ENCODE data around the gene GNAI3.
A peak's percentile ranks its signal among the peaks of the same experiment; 100 is the strongest.

GNAI3 gene

DNA sequence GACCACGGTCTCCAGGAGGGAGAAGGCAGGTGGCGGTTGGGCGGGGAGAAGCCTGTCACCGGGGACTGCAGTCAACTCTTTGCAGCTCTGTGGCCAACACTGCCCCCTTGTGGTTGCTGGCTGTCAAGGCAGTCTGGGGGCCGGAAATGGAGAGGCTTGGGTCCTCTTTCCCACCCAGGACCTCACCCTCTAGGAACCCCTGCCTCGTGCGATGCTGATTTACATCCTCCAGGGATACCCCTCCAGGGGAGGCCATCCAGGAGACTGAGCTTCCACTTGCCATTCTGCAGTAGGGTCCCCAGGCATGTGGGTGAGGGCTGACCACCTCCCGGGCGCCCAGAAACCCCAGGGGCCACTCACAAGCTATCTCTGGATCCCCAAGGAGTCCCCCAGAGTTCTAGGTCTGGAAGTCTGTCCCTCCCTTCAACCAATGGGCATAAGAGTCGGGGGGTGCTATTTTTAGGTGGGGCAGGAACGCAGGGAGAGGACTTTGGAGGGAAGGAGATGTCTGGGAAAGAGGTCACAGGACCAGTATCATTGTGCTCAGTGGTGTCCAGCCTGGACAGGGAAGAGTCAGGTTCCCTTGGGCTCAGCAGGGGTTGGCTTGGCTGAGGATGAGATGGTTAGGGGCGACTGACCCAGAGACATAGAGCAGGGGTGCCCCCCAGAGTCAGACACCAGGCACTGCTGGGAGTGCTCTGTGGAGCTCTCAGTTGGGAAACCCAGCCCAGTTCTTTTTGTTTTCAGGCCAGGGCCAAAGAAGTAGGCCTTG is 15.9 kb upstream of the GNAI3 start:
- H3K4me1 ChIP-seq (ENCODE audit: control insufficient read depth, insufficient read depth, low read length): no peaks in the 10 kb centered on the region
- H3K36me3 ChIP-seq (ENCODE audit: control insufficient read depth in 2 of 2, insufficient read depth in 1 of 2, low read length in 2 of 2): no peaks in the 10 kb centered on the region
- ChIA-PET POLR2A (interaction anchor here (0.8 to 1.8 kb wide), 7 partner anchors 12 to 255 kb away, joined by 3 to 11 read pairs (median 4); partner anchors contain the start of genes CYB561D1 and GNAI3), CTCF (interaction anchor here (0.5 to 20.8 kb wide), 68 partner anchors 9 to 1637 kb away, joined by 3 to 1152 read pairs (median 4); partner anchors contain the start of genes AHCYL1, AMIGO1, ATXN7L2 and CYB561D1)
- H3K4me3 ChIP-seq (ENCODE audit: low read depth, low read length): no peak overlapping the region
- no peak overlapping the region for H3K27ac ChIP-seq (ENCODE audit: extremely low read depth, low read depth, low read length)
- no peaks in the 10 kb centered on the region for H3K9me3 ChIP-seq (ENCODE audit: control insufficient read depth, insufficient read depth, low read depth, low read length)
- no peak for TF ChIP-seq KLF16 (tag by site-specific recombination; IDR thresholded peaks at IDR 0.05)
- peak; percentile 75 for TF ChIP-seq GLIS2 (tag by site-specific recombination; IDR thresholded peaks at IDR 0.05)
- TF ChIP-seq ZBTB17 (tag by site-specific recombination; IDR thresholded peaks at IDR 0.05): no peak; the same call in none of the 2 replicates
- peak; percentile 62; the same call in 1 of the 2 replicates for TF ChIP-seq ZXDB (tag by site-specific recombination; IDR thresholded peaks at IDR 0.05)
- TF ChIP-seq ZNF221 (tag by site-specific recombination; IDR thresholded peaks at IDR 0.05; ENCODE audit: borderline replicate concordance): no peak
- TF ChIP-seq ZNF302 (tag by site-specific recombination; IDR thresholded peaks at IDR 0.05; ENCODE audit: low read depth): no peak
- no peak for TF ChIP-seq ZNF558 (tag by site-specific recombination; IDR thresholded peaks at IDR 0.05)
- TF ChIP-seq OVOL3 (tag by site-specific recombination; IDR thresholded peaks at IDR 0.05): no peak
- TF ChIP-seq, protein P1, sequence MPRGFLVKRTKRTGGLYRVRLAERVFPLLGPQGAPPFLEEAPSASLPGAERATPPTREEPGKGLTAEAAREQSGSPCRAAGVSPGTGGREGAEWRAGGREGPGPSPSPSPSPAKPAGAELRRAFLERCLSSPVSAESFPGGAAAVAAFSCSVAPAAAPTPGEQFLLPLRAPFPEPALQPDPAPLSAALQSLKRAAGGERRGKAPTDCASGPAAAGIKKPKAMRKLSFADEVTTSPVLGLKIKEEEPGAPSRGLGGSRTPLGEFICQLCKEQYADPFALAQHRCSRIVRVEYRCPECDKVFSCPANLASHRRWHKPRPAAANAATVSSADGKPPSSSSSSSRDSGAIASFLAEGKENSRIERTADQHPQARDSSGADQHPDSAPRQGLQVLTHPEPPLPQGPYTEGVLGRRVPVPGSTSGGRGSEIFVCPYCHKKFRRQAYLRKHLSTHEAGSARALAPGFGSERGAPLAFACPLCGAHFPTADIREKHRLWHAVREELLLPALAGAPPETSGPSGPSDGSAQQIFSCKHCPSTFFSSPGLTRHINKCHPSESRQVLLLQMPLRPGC (tag by site-specific recombination; IDR thresholded peaks at IDR 0.05): no peak
- no peak for TF ChIP-seq ZFHX2 (tag by site-specific recombination; conservative IDR thresholded peaks at IDR 0.05)
- TF ChIP-seq, protein P2, sequence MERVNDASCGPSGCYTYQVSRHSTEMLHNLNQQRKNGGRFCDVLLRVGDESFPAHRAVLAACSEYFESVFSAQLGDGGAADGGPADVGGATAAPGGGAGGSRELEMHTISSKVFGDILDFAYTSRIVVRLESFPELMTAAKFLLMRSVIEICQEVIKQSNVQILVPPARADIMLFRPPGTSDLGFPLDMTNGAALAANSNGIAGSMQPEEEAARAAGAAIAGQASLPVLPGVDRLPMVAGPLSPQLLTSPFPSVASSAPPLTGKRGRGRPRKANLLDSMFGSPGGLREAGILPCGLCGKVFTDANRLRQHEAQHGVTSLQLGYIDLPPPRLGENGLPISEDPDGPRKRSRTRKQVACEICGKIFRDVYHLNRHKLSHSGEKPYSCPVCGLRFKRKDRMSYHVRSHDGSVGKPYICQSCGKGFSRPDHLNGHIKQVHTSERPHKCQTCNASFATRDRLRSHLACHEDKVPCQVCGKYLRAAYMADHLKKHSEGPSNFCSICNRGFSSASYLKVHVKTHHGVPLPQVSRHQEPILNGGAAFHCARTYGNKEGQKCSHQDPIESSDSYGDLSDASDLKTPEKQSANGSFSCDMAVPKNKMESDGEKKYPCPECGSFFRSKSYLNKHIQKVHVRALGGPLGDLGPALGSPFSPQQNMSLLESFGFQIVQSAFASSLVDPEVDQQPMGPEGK (tag by site-specific recombination; IDR thresholded peaks at IDR 0.05): peak; percentile 72
- no peak for TF ChIP-seq ZNF211 (tag by site-specific recombination; IDR thresholded peaks at IDR 0.05; ENCODE audit: low read depth)
- TF ChIP-seq GLIS1 (tag by site-specific recombination; IDR thresholded peaks at IDR 0.05): peak; percentile 64
- TF ChIP-seq, protein P3, sequence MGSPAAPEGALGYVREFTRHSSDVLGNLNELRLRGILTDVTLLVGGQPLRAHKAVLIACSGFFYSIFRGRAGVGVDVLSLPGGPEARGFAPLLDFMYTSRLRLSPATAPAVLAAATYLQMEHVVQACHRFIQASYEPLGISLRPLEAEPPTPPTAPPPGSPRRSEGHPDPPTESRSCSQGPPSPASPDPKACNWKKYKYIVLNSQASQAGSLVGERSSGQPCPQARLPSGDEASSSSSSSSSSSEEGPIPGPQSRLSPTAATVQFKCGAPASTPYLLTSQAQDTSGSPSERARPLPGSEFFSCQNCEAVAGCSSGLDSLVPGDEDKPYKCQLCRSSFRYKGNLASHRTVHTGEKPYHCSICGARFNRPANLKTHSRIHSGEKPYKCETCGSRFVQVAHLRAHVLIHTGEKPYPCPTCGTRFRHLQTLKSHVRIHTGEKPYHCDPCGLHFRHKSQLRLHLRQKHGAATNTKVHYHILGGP (tag by site-specific recombination; IDR thresholded peaks at IDR 0.05): no peak
- no peak for TF ChIP-seq ZNF311 (tag by site-specific recombination; IDR thresholded peaks at IDR 0.05; ENCODE audit: borderline replicate concordance)
- TF ChIP-seq, protein P4, sequence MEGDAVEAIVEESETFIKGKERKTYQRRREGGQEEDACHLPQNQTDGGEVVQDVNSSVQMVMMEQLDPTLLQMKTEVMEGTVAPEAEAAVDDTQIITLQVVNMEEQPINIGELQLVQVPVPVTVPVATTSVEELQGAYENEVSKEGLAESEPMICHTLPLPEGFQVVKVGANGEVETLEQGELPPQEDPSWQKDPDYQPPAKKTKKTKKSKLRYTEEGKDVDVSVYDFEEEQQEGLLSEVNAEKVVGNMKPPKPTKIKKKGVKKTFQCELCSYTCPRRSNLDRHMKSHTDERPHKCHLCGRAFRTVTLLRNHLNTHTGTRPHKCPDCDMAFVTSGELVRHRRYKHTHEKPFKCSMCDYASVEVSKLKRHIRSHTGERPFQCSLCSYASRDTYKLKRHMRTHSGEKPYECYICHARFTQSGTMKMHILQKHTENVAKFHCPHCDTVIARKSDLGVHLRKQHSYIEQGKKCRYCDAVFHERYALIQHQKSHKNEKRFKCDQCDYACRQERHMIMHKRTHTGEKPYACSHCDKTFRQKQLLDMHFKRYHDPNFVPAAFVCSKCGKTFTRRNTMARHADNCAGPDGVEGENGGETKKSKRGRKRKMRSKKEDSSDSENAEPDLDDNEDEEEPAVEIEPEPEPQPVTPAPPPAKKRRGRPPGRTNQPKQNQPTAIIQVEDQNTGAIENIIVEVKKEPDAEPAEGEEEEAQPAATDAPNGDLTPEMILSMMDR (tag by site-specific recombination; IDR thresholded peaks at IDR 0.05): peak; percentile 82
- no peak for TF ChIP-seq ZNF658 (tag by site-specific recombination; IDR thresholded peaks at IDR 0.05)
- TF ChIP-seq HOXA7 (CRISPR knock-in tag; IDR thresholded peaks at IDR 0.05; ENCODE audit: borderline replicate concordance): no peak
- TF ChIP-seq YY1 (tag by site-specific recombination; IDR thresholded peaks at IDR 0.05): no peak
- TF ChIP-seq SP3 (tag by site-specific recombination; IDR thresholded peaks at IDR 0.05): no peak
- no peak for TF ChIP-seq MZF1 (tag by site-specific recombination; IDR thresholded peaks at IDR 0.05; ENCODE audit: borderline replicate concordance)
- TF ChIP-seq, protein P5, sequence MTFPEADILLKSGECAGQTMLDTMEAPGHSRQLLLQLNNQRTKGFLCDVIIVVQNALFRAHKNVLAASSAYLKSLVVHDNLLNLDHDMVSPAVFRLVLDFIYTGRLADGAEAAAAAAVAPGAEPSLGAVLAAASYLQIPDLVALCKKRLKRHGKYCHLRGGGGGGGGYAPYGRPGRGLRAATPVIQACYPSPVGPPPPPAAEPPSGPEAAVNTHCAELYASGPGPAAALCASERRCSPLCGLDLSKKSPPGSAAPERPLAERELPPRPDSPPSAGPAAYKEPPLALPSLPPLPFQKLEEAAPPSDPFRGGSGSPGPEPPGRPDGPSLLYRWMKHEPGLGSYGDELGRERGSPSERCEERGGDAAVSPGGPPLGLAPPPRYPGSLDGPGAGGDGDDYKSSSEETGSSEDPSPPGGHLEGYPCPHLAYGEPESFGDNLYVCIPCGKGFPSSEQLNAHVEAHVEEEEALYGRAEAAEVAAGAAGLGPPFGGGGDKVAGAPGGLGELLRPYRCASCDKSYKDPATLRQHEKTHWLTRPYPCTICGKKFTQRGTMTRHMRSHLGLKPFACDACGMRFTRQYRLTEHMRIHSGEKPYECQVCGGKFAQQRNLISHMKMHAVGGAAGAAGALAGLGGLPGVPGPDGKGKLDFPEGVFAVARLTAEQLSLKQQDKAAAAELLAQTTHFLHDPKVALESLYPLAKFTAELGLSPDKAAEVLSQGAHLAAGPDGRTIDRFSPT (tag by site-specific recombination; IDR thresholded peaks at IDR 0.05): no peak
- TF ChIP-seq PRDM1 (tag by site-specific recombination; IDR thresholded peaks at IDR 0.05): no peak
- TF ChIP-seq, protein P6, sequence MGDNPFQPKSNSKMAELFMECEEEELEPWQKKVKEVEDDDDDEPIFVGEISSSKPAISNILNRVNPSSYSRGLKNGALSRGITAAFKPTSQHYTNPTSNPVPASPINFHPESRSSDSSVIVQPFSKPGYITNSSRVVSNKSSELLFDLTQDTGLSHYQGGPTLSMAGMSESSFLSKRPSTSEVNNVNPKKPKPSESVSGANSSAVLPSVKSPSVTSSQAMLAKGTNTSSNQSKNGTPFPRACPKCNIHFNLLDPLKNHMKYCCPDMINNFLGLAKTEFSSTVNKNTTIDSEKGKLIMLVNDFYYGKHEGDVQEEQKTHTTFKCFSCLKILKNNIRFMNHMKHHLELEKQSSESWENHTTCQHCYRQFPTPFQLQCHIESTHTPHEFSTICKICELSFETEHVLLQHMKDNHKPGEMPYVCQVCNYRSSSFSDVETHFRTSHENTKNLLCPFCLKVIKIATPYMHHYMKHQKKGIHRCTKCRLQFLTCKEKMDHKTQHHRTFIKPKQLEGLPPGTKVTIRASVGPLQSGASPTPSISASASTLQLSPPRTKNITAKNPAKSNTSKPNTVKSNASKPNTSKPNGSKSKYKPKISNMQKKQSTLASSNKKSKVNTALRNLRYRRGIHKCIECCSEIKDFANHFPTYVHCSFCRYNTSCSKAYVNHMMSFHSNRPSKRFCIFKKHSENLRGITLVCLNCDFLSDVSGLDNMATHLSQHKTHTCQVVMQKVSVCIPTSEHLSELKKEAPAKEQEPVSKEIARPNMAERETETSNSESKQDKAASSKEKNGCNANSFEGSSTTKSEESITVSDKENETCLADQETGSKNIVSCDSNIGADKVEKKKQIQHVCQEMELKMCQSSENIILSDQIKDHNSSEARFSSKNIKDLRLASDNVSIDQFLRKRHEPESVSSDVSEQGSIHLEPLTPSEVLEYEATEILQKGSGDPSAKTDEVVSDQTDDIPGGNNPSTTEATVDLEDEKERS (tag by site-specific recombination; IDR thresholded peaks at IDR 0.05): no peak
- peak; percentile 94 for TF ChIP-seq ZNF2 (tag by site-specific recombination; IDR thresholded peaks at IDR 0.05)
- TF ChIP-seq ZIC2 (tag by site-specific recombination; IDR thresholded peaks at IDR 0.05): peak; percentile 70
